HepG2 (cell line): ENCODE data around the gene SPATA13. TPM values are rescaled to one million over a fixed set of nuclear protein-coding genes. Genes with fewer than 3 reads are reported as not detected.

Experiments used
- AHR ChIP-seq: IDR thresholded peaks from 2 replicates; pipeline ENCODE4 v1.6.1; 2018; ENCODE audit warnings: missing genetic modification reagents, missing compliant biosample characterization
- ASH2L ChIP-seq: fragments of 300-600, 200-600 bp; sonication (generic); IDR thresholded peaks from 2 replicates; pipeline ENCODE4 v1.7.0; 2017; ENCODE audit warnings: low read depth, mild to moderate bottlenecking, moderate library complexity, mixed read lengths, low read length; ENCODE audit not compliant: insufficient read length
- CCDC6 ChIP-seq: sonication (generic); formaldehyde crosslinking; IDR thresholded peaks from 2 replicates; pipeline ENCODE4 v1.8.1; 2022; ENCODE audit warnings: mild to moderate bottlenecking, missing genetic modification reagents, moderate library complexity
- CEBPG ChIP-seq: IDR thresholded peaks from 2 replicates; pipeline ENCODE4 v1.6.1; 2016
- CENPX ChIP-seq: sonication (generic); formaldehyde crosslinking; IDR thresholded peaks from 2 replicates; pipeline ENCODE4 v1.9.0; 2021; ENCODE audit warnings: mild to moderate bottlenecking, missing genetic modification reagents, moderate library complexity
- DNMT3B ChIP-seq: conservative IDR thresholded peaks from 2 replicates; pipeline ENCODE4 v1.6.1; 2016; ENCODE audit warnings: missing biosample characterization, control low read depth
- GABPA ChIP-seq, 2 experiments: IDR thresholded peaks; 2 replicates each; pipeline ENCODE4 v1.6.1; 2011 to 2016; ENCODE audit warnings: low read depth in 2 of 2, low read length in 1 of 2, missing biosample characterization in 1 of 2, missing genetic modification characterization in 1 of 2
- GFI1 ChIP-seq: sonication (generic); formaldehyde crosslinking; IDR thresholded peaks from 2 replicates; pipeline ENCODE4 v1.5.0; 2020; ENCODE audit warnings: missing genetic modification reagents, mild to moderate bottlenecking, borderline replicate concordance
- HDAC6 ChIP-seq: fragments of 200-600 bp; sonication (generic); IDR thresholded peaks from 2 replicates; pipeline ENCODE4 v1.7.0; 2017; ENCODE audit warnings: mild to moderate bottlenecking, antibody characterized with exemption, low read length, low read depth
- IRF1 ChIP-seq: sonication (generic); formaldehyde crosslinking; IDR thresholded peaks from 2 replicates; pipeline ENCODE4 v1.4.0; 2020; ENCODE audit warnings: low read depth, mild to moderate bottlenecking, missing genetic modification reagents
- JUND ChIP-seq: sonication (generic); formaldehyde crosslinking; IDR thresholded peaks from 2 replicates; pipeline ENCODE4 v1.8.0; 2022; ENCODE audit warnings: mild to moderate bottlenecking, missing genetic modification reagents
- MEIS1 ChIP-seq: sonication (generic); formaldehyde crosslinking; IDR thresholded peaks from 2 replicates; pipeline ENCODE4 v1.9.0; 2021; ENCODE audit warnings: mild to moderate bottlenecking, missing genetic modification reagents, moderate library complexity, borderline replicate concordance
- NFYB ChIP-seq: sonication (generic); formaldehyde crosslinking; IDR thresholded peaks from 2 replicates; pipeline ENCODE4 v1.4.0; 2020; ENCODE audit warnings: missing genetic modification reagents
- SKIL ChIP-seq: sonication (generic); formaldehyde crosslinking; IDR thresholded peaks from 2 replicates; pipeline ENCODE4 v1.8.0; 2022; ENCODE audit warnings: missing genetic modification reagents, mild to moderate bottlenecking, moderate library complexity, borderline replicate concordance
- TBL1XR1 ChIP-seq: fragments of 150-350 bp; IDR thresholded peaks from 2 replicates; pipeline ENCODE4 v1.6.1; 2014; ENCODE audit warnings: borderline replicate concordance, low read length; ENCODE audit not compliant: partially characterized antibody
- TFE3 ChIP-seq: IDR thresholded peaks from 2 replicates; pipeline ENCODE4 v1.6.1; 2016
- ZBTB4 ChIP-seq: sonication (generic); formaldehyde crosslinking; IDR thresholded peaks from 2 replicates; pipeline ENCODE4 v1.4.0; 2020; ENCODE audit warnings: missing genetic modification reagents, mild to moderate bottlenecking, borderline replicate concordance
- ZFP36L1 ChIP-seq: sonication (generic); formaldehyde crosslinking; IDR thresholded peaks from 2 replicates; pipeline ENCODE4 v1.8.0; 2022; ENCODE audit warnings: mild to moderate bottlenecking, missing genetic modification reagents, moderate library complexity
- ZNF101 ChIP-seq: sonication (generic); formaldehyde crosslinking; IDR thresholded peaks from 2 replicates; pipeline ENCODE4 v1.4.0; 2020; ENCODE audit warnings: mild to moderate bottlenecking, low read depth, missing genetic modification reagents, borderline replicate concordance
- polyA plus RNA-seq, 8 experiments: library from polyadenylated mRNA; depleted of rRNA in 3 of 8; stranded (reverse) in 7 of 8; unstranded in 1 of 8; fragments of >200 nt; fragmentation: Illumina TruSeq in 4 of 8; extraction: Trizol in 4 of 8; gene quantifications; 2 replicates each; pipeline versions ENCODE4 v1.2.1 to v1.2.3, GENCODE V29; 2011 to 2016; ENCODE audit warnings: low read depth in 4 of 8, missing spikeins in 1 of 8, mixed read lengths in 1 of 8; ENCODE audit not compliant: insufficient read depth in 1 of 8
- total RNA-seq, 5 experiments: library from RNA; depleted of rRNA; stranded (reverse); fragments of >200 nt; fragmentation: Illumina TruSeq; extraction: Trizol; gene quantifications; 2 replicates each; pipeline ENCODE4 v1.2.3, GENCODE V29; 2016; ENCODE audit warnings: low read depth in 1 of 5

The SPATA13 gene
- total and polyA plus RNA-seq, 2 of the 13 experiments (the other 11 are each of a cell fraction or from before 2014, with no cell fraction given), result 11.3 to 14.2 TPM

- peak; percentile 30; the same call in 1 of the 2 replicates for TF ChIP-seq TFE3
- no peak for TF ChIP-seq GFI1 (CRISPR knock-in tag)
- no peak for TF ChIP-seq ZFP36L1 (CRISPR knock-in tag)
- TF ChIP-seq HDAC6, result no peak
- no peak for TF ChIP-seq CEBPG
- no peak for TF ChIP-seq SKIL (CRISPR knock-in tag)
- TF ChIP-seq GABPA (IDR thresholded peaks at IDR 0.05; ENCODE audit: low read depth, low read length), result no peak
- TF ChIP-seq GABPA (CRISPR knock-in tag; IDR thresholded peaks at IDR 0.05; ENCODE audit: low read depth), result no peak
- no peak for TF ChIP-seq CENPX (CRISPR knock-in tag)
- no peak for TF ChIP-seq ZBTB4
- TF ChIP-seq CCDC6 (CRISPR knock-in tag), result no peak
- TF ChIP-seq ZNF101 (CRISPR knock-in tag), result no peak
- TF ChIP-seq MEIS1 (CRISPR knock-in tag), result no peak
- TF ChIP-seq DNMT3B (CRISPR knock-in tag), result 0 out of 2 replicates have a peak, but pooled peaks have one; percentile 29
- TF ChIP-seq IRF1, result no peak
- TF ChIP-seq AHR (CRISPR knock-in tag), result no peak
- TF ChIP-seq TBL1XR1, result peak; percentile 14
- TF ChIP-seq JUND (CRISPR knock-in tag), result no peak
- TF ChIP-seq NFYB (CRISPR knock-in tag), result no peak
- peak; percentile 11 for TF ChIP-seq ASH2L
Observed at GRCh38 chr13:24148414-24149235, 11.9 kb upstream of the SPATA13 start (continued).
